Ishikawa (cell line): Measurements from ENCODE around the gene NUP54.

ENCODE experiments used
- EGR1 ChIP-seq: IDR thresholded peaks from 2 replicates; pipeline ENCODE4 v1.6.1; 2012
- MAX ChIP-seq: IDR thresholded peaks from 2 replicates; pipeline ENCODE4 v1.6.1; 2012
- REST ChIP-seq: IDR thresholded peaks from 2 replicates; pipeline ENCODE4 v1.6.1; 2012; ENCODE audit warnings: low read depth, mild to moderate bottlenecking
- TCF12 ChIP-seq: IDR thresholded peaks from 2 replicates; pipeline ENCODE4 v1.6.1; 2012; ENCODE audit warnings: low read depth
- YY1 ChIP-seq: IDR thresholded peaks from 2 replicates; pipeline ENCODE4 v1.6.1; 2012; ENCODE audit warnings: low read depth

- TF ChIP-seq EGR1 = no peak
- TF ChIP-seq YY1 = no peak
- no peak for TF ChIP-seq REST
- TF ChIP-seq MAX = no peak
- TF ChIP-seq TCF12 = no peak
These were observed 20.5 kb upstream of the NUP54 start for GRCh38 chr4:76168688-76169087.
